Tibial nerve (tissue), 4 donors: Measurements from ENCODE around the gene ELAVL1.

Experiments used
- EP300 ChIP-seq, 2 donors: sonication (generic); formaldehyde crosslinking; IDR thresholded peaks; one replicate each; pipeline ENCODE4 v1.6.1; 2017; ENCODE audit warnings: antibody characterized with exemption in 2 of 2, mild to moderate bottlenecking in 1 of 2
- TF ChIP-seq, protein P1 (sequence below), 5 experiments: fragments of 200-600 bp in 3 of 5; fragments of 450-650 bp in 2 of 5; sonication (generic) in 3 of 5; IDR thresholded peaks; one replicate each; pipeline ENCODE4 v1.5.1; 2016 to 2019; ENCODE audit warnings: antibody characterized with exemption in 5 of 5, mild to moderate bottlenecking in 3 of 5, moderate library complexity in 2 of 5

DNA sequence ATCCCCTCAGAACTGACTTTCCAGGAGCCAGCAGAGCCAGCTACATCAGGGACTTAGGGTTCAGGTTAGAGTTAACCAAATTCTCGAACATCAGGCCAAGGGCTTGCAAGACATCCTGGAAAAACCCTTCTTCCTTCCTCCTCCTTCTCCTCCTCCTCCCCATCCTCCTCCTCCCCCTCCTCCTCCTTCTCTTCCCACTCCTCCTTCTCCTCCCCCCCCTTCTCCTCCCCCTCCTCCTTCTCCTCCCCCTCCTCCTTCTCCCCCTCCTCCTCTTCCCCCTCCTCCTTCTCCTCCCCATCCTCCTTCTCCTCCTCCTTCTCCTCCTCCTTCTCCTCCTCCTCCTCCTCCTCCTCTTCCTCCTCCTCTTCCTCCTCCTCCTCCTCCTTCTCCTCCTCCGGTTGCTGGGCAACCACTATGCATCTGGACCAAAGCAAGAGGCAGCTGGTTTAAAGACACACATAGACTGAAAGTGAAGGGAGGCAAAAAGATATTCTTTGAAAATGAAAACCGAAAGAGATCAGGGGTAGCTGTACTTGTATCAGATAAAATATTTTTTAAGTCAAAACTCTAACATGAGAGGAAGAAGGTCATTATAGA lies 41.2 kb upstream of the ELAVL1 start:
- no peak for TF ChIP-seq EP300 (IDR thresholded peaks at IDR 0.05)
- TF ChIP-seq, protein P1, sequence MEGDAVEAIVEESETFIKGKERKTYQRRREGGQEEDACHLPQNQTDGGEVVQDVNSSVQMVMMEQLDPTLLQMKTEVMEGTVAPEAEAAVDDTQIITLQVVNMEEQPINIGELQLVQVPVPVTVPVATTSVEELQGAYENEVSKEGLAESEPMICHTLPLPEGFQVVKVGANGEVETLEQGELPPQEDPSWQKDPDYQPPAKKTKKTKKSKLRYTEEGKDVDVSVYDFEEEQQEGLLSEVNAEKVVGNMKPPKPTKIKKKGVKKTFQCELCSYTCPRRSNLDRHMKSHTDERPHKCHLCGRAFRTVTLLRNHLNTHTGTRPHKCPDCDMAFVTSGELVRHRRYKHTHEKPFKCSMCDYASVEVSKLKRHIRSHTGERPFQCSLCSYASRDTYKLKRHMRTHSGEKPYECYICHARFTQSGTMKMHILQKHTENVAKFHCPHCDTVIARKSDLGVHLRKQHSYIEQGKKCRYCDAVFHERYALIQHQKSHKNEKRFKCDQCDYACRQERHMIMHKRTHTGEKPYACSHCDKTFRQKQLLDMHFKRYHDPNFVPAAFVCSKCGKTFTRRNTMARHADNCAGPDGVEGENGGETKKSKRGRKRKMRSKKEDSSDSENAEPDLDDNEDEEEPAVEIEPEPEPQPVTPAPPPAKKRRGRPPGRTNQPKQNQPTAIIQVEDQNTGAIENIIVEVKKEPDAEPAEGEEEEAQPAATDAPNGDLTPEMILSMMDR (IDR thresholded peaks at IDR 0.05): no peak
